H1 (cell line): ENCODE results near the gene CNNM1. TPM values are rescaled to one million over a fixed set of nuclear protein-coding genes. Genes with fewer than 3 reads are reported as not detected.

Experiments
- CTCF ChIA-PET: fragments of 300-600 bp; sonication (Branson Sonifier 250); formaldehyde crosslinking; loops from one replicate; lab custom pipeline; 2021; ENCODE audit not compliant: partially characterized antibody; lab: Charles Lee
- POLR2A ChIA-PET: fragments of 300-600 bp; sonication (Branson Sonifier 250); formaldehyde crosslinking; loops from one replicate; lab custom pipeline; 2021; ENCODE audit warnings: inconsistent platforms; ENCODE audit not compliant: partially characterized antibody; lab: Charles Lee
- DNase-seq, 2 experiments: peaks; one replicate each; pipeline versions ENCODE4 v3.0.0 to v3.0.0-alpha.2; 2010 to 2022; ENCODE audit warnings: low spot score in 2 of 2, low read depth in 1 of 2, mixed read lengths in 1 of 2
- FAIRE-seq: peaks from 2 replicates; lab custom pipeline; 2011; peaks lifted over from hg19 to GRCh38; lab: Jason Lieb, UNC
- H2AFZ ChIP-seq: 2 replicates; pipeline ENCODE4 v1.8.1; 2012; ENCODE audit warnings: low read length, inconsistent platforms
- H2AK5ac ChIP-seq: 2 replicates; pipeline ENCODE4 v1.6.1; 2013; ENCODE audit warnings: low read depth, low read length
- H2BK120ac ChIP-seq: replicated peaks from 2 replicates; pipeline ENCODE3; 2013; ENCODE audit warnings: low read depth, low read length, inconsistent platforms
- H2BK12ac ChIP-seq: 2 replicates; pipeline ENCODE4 v1.6.1; 2013; ENCODE audit warnings: low read depth, low read length
- H2BK15ac ChIP-seq: 2 replicates; pipeline ENCODE4 v1.6.1; 2013; ENCODE audit warnings: low read length
- H2BK20ac ChIP-seq: 2 replicates; pipeline ENCODE4 v1.6.1; 2013; ENCODE audit warnings: low read length
- H2BK5ac ChIP-seq: 2 replicates; pipeline ENCODE4 v1.6.1; 2013; ENCODE audit warnings: low read depth, low read length
- H3K14ac ChIP-seq: 2 replicates; pipeline ENCODE4 v1.6.1; 2013; ENCODE audit warnings: inconsistent platforms; ENCODE audit not compliant: insufficient read length
- H3K18ac ChIP-seq: 2 replicates; pipeline ENCODE4 v1.6.1; 2013; ENCODE audit warnings: low read length; ENCODE audit errors: extremely low read depth
- H3K23ac ChIP-seq: 2 replicates; pipeline ENCODE4 v1.6.1; 2013; ENCODE audit warnings: inconsistent platforms; ENCODE audit not compliant: insufficient read length
- H3K23me2 ChIP-seq: 2 replicates; pipeline ENCODE4 v1.6.1; 2013; ENCODE audit warnings: low read depth, low read length
- H3K27ac ChIP-seq: 2 replicates; pipeline ENCODE4 v1.6.1; 2011; ENCODE audit warnings: low read depth, low read length, inconsistent platforms
- H3K27me3 ChIP-seq, 4 experiments: replicated peaks in 1 of 4; 1 replicate in 1 of 4; 2 replicates in 3 of 4; pipeline versions ENCODE4 v1.6.1 to v1.8.1; 2011 to 2013; ENCODE audit warnings: low read length in 3 of 4, mild to moderate bottlenecking in 3 of 4, inconsistent platforms in 2 of 4, mixed read lengths in 2 of 4, moderate library complexity in 1 of 4; ENCODE audit not compliant: control insufficient read depth in 3 of 4, insufficient read depth in 3 of 4; ENCODE audit errors: extremely low read depth in 1 of 4
- H3K36me3 ChIP-seq, 4 experiments: 2 replicates each; pipeline versions ENCODE4 v1.6.1 to v1.8.1; 2011 to 2013; ENCODE audit warnings: mild to moderate bottlenecking in 4 of 4, low read length in 3 of 4, moderate library complexity in 2 of 4, control low read depth in 1 of 4, inconsistent platforms in 1 of 4; ENCODE audit not compliant: insufficient read depth in 4 of 4, control insufficient read depth in 2 of 4
- H3K4ac ChIP-seq: replicated peaks from 2 replicates; pipeline ENCODE3; 2013; ENCODE audit warnings: low read length, low read depth, mixed read lengths, inconsistent platforms; ENCODE audit not compliant: insufficient read length
- H3K4me1 ChIP-seq, 4 experiments: replicated peaks in 1 of 4; 1 replicate in 1 of 4; 2 replicates in 3 of 4; pipeline versions ENCODE4 v1.6.1 to v1.8.1; 2011 to 2013; ENCODE audit warnings: low read length in 3 of 4, inconsistent platforms in 2 of 4, mixed read lengths in 1 of 4; ENCODE audit not compliant: insufficient read depth in 4 of 4, control insufficient read depth in 3 of 4
- H3K4me2 ChIP-seq, 2 experiments: 2 replicates each; pipeline versions ENCODE4 v1.6.1 to v1.8.1; 2011 to 2013; ENCODE audit warnings: low read depth in 2 of 2, low read length in 2 of 2, control low read depth in 1 of 2, inconsistent platforms in 1 of 2, mild to moderate bottlenecking in 1 of 2; ENCODE audit not compliant: insufficient read depth in 1 of 2
- H3K4me3 ChIP-seq, 4 experiments: fragments of 200-600, 300-600 bp in 1 of 4; sonication (generic), shearing (Covaris generic), sonication (Bioruptor Twin) in 1 of 4; 2 replicates each; pipeline versions ENCODE4 v1.5.1 to v1.8.1; 2011 to 2016; ENCODE audit warnings: low read length in 4 of 4, low read depth in 3 of 4, control low read depth in 2 of 4, inconsistent platforms in 2 of 4, mild to moderate bottlenecking in 2 of 4, mixed read lengths in 1 of 4, moderate library complexity in 1 of 4; ENCODE audit not compliant: insufficient read depth in 2 of 4; ENCODE audit errors: extremely low read depth in 1 of 4
- H3K56ac ChIP-seq: replicated peaks from 2 replicates; pipeline ENCODE3; 2013; ENCODE audit warnings: low read depth, mild to moderate bottlenecking, mixed read lengths, low read length, inconsistent platforms; ENCODE audit not compliant: insufficient read length
- H3K79me1 ChIP-seq: 2 replicates; pipeline ENCODE4 v1.6.1; 2013; ENCODE audit warnings: low read depth, low read length, control low read depth
- H3K79me2 ChIP-seq, 2 experiments: 2 replicates each; pipeline versions ENCODE4 v1.6.1 to v1.8.1; 2012 to 2013; ENCODE audit warnings: low read length in 2 of 2, mild to moderate bottlenecking in 2 of 2, inconsistent platforms in 1 of 2; ENCODE audit not compliant: insufficient read depth in 2 of 2, control insufficient read depth in 1 of 2
- H3K9ac ChIP-seq, 4 experiments: replicated peaks in 1 of 4; 1 replicate in 1 of 4; 2 replicates in 3 of 4; pipeline versions ENCODE4 v1.6.1 to v1.8.1; 2011 to 2013; ENCODE audit warnings: low read depth in 3 of 4, low read length in 3 of 4, control low read depth in 2 of 4, mild to moderate bottlenecking in 2 of 4, moderate library complexity in 2 of 4, inconsistent platforms in 1 of 4; ENCODE audit errors: extremely low read depth in 1 of 4
- H3K9me3 ChIP-seq, 2 experiments: 2 replicates each; pipeline versions ENCODE4 v1.6.1 to v1.8.1; 2012 to 2013; ENCODE audit warnings: mild to moderate bottlenecking in 2 of 2, moderate library complexity in 2 of 2, control low read depth in 1 of 2, inconsistent platforms in 1 of 2, low read depth in 1 of 2, low read length in 1 of 2, mixed read lengths in 1 of 2; ENCODE audit not compliant: insufficient read depth in 2 of 2
- H4K20me1 ChIP-seq, 2 experiments: replicated peaks in 1 of 2; 2 replicates each; pipeline versions ENCODE3 to v1.8.1; 2011 to 2013; ENCODE audit warnings: inconsistent platforms in 2 of 2, low read length in 2 of 2, mild to moderate bottlenecking in 1 of 2; ENCODE audit not compliant: insufficient read depth in 2 of 2, control insufficient read depth in 1 of 2
- H4K5ac ChIP-seq: 2 replicates; pipeline ENCODE4 v1.6.1; 2013; ENCODE audit warnings: low read length, low read depth, mixed read lengths, inconsistent platforms; ENCODE audit not compliant: insufficient read length
- H4K8ac ChIP-seq: 2 replicates; pipeline ENCODE4 v1.8.0; 2013; ENCODE audit warnings: mild to moderate bottlenecking, moderate library complexity, low read length, inconsistent platforms; ENCODE audit not compliant: insufficient read depth; ENCODE audit errors: extremely low read depth
- H4K91ac ChIP-seq: replicated peaks from 2 replicates; pipeline ENCODE3; 2013; ENCODE audit warnings: low read length, mixed read lengths, inconsistent platforms; ENCODE audit not compliant: insufficient read length
- POLR2AphosphoS5 ChIP-seq: IDR thresholded peaks from 2 replicates; pipeline ENCODE4 v1.6.1; 2011; ENCODE audit warnings: low read depth, low read length
- SIN3A ChIP-seq, 2 experiments: IDR thresholded peaks in 1 of 2; conservative IDR thresholded peaks in 1 of 2; 2 replicates each; pipeline ENCODE4 v1.6.1; 2011 to 2012; ENCODE audit warnings: low read length in 2 of 2, improper control_type of control experiment in 1 of 2, low read depth in 1 of 2, mild to moderate bottlenecking in 1 of 2
- TAF7 ChIP-seq: optimal IDR thresholded peaks from 2 replicates; pipeline ENCODE3; 2011; ENCODE audit warnings: low read depth, mild to moderate bottlenecking, inconsistent platforms, low read length, moderate library complexity, borderline replicate concordance
- YY1 ChIP-seq: IDR thresholded peaks from 2 replicates; pipeline ENCODE4 v1.6.1; 2011; ENCODE audit warnings: low read depth, mild to moderate bottlenecking, low read length
- WGBS, 2 experiments: shearing (Covaris generic) in 1 of 2; methylation state at CpG; one replicate each; pipeline versions ENCODE4 v1.1.6 to v1.1.7; 2013 to 2015; ENCODE audit warnings: low lambda C conversion rate in 2 of 2, mixed read lengths in 2 of 2, inconsistent platforms in 1 of 2, low coverage in 1 of 2, missing lambda C conversion rate in 1 of 2; ENCODE audit not compliant: insufficient replicate concordance in 2 of 2, insufficient coverage in 1 of 2, insufficient read length in 1 of 2; ENCODE audit errors: extremely low coverage in 1 of 2, missing lambda C conversion rate in 1 of 2; 5-methylcytosine and 5-hydroxymethylcytosine counted together
- polyA plus RNA-seq, 7 experiments: library from polyadenylated mRNA; depleted of rRNA in 3 of 7; stranded (reverse) in 5 of 7; unstranded in 2 of 7; fragments of >200 nt in 5 of 7; fragments of 200-250 nt in 2 of 7; gene quantifications; 1 replicate in 5 of 7; 2 replicates in 1 of 7; 4 replicates in 1 of 7; pipeline versions ENCODE4 v1.2.1 to v1.2.3, GENCODE V29; 2011 to 2013; ENCODE audit warnings: missing spikeins in 2 of 7, mixed read lengths in 2 of 7
- total RNA-seq: library from RNA; stranded (reverse); fragmentation: NEBNext Ultra II Directional; extraction: Animal tissue kit (Norgen Biotek cat#: 25700); gene quantifications from 2 replicates; pipeline ENCODE4 v1.2.1, GENCODE V29; 2021
- TF ChIP-seq, protein P1 (sequence below): IDR thresholded peaks from 2 replicates; pipeline ENCODE4 v1.6.1; 2012; ENCODE audit warnings: inconsistent platforms

CNNM1 gene
- total and polyA plus RNA-seq, 2 of the 8 experiments (the other 6 are each of a cell fraction or from before 2014, with no cell fraction given) = 0.74 to 0.92 TPM

GRCh38 chr10:99341248-99341647 lies 12.1 kb downstream of the CNNM1 start:
- Histone ChIP-seq H3K79me1 (no peaks in the 10 kb centered on the region), H3K27me3 (no peaks in the 10 kb centered on the region), H3K4me3 (no peak overlapping the region), H3K23me2 (no peaks in the 10 kb centered on the region), H3K14ac (no peak overlapping the region), H2BK120ac (no peak overlapping the region), H3K27ac (no peak overlapping the region), H3K79me2 (no peaks in the 10 kb centered on the region), H2AK5ac (no peak overlapping the region), H3K9me3 (peaks cover 4 to 7% of the 10 kb centered on the region in 2 experiments; a peak in 2 of 4 replicates), H2BK5ac (no peak overlapping the region), H2BK12ac (no peak overlapping the region), H2AFZ (no peak overlapping the region), H3K9ac (no peak overlapping the region), H4K91ac (no peak overlapping the region), H3K56ac (no peak overlapping the region), H3K4me2 (no peak overlapping the region), H3K4me1 (no peaks in the 10 kb centered on the region; a peak in 1 of 7 replicates), H4K8ac (no peak overlapping the region), H3K18ac (no peak overlapping the region), H3K36me3 (no peaks in the 10 kb centered on the region), H4K5ac (no peak overlapping the region), H2BK20ac (no peak overlapping the region), H2BK15ac (no peak overlapping the region), H3K23ac (no peak overlapping the region), H4K20me1 (no peaks in the 10 kb centered on the region), H3K4ac (no peak overlapping the region)
- TF ChIP-seq TAF7 (no peak), POLR2AphosphoS5 (no peak), SIN3A (conservative IDR thresholded peaks at IDR 0.05 in 1 of 2, IDR thresholded peaks at IDR 0.05 in 1 of 2; ENCODE audit: low read depth in 1 of 2, low read length in 2 of 2) (no peak), YY1 (no peak)
- TF ChIP-seq, protein P1, sequence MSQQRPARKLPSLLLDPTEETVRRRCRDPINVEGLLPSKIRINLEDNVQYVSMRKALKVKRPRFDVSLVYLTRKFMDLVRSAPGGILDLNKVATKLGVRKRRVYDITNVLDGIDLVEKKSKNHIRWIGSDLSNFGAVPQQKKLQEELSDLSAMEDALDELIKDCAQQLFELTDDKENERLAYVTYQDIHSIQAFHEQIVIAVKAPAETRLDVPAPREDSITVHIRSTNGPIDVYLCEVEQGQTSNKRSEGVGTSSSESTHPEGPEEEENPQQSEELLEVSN = no peak
- ChIA-PET CTCF (no interaction called here), POLR2A (no interaction called here)
- FAIRE-seq = no peak
- DNase-seq = no peak
- WGBS, 2 experiments = 92% methylated on average over 3 of the region's 3 CpGs; no CpG with 5 or more reads in 1 of the 2 experiments
